Stimulated activated CD4-positive, alpha-beta T cell treated with anti-CD3 and anti-CD28 coated beads, Interleukin-1b, Interleukin-23, amount 100 ng/mL, for 4 hours (primary cell): ENCODE results near the gene FEM1B.
A peak's percentile ranks its signal among the peaks of the same experiment; 100 is the strongest.

ENCODE experiments used
- DNase-seq, 2 donors: peaks; one replicate each; pipeline ENCODE4 v3.0.0-alpha.2; 2020; ENCODE audit warnings: low read depth in 2 of 2

Gene FEM1B

DNA sequence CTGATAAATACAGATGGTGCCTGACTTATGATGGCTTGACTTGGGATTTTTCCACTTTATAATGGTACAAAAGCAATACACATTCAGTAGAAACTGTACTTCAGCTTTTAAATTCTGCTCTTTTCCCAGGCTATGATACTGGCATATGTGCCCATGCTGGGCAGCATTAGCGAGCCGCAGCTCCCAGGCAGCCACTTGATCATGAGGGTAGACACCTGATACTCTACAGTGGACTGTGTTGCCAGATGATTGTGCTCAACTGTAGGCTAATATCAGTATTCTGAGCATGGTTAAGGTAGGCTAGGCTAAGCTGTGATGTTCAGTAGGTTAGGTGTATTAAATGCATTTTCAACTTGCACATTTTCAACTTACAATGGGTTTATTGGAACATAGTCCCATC lies 17.7 kb upstream of the FEM1B start:
- DNase-seq: no peak

DNA sequence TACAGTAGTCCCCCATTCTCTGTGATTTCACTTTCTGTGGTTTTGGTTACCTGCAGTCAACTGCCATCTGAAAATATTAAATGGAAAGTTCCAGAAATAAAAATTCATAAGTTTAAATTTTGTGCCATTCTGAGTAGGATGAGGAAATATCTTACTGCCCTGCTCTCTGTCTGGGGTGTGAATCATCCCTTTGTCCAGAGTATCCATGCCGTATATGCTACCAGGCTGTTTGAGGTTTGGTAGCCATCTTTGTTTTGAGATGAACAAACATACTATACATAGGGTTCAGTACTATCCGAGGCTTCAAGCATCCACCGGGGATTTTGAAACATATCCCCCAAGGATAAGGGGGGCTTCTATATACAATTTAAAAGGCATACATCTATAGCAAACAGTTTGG lies 16.3 kb upstream of the FEM1B start:
- DNase-seq: no peak

DNA sequence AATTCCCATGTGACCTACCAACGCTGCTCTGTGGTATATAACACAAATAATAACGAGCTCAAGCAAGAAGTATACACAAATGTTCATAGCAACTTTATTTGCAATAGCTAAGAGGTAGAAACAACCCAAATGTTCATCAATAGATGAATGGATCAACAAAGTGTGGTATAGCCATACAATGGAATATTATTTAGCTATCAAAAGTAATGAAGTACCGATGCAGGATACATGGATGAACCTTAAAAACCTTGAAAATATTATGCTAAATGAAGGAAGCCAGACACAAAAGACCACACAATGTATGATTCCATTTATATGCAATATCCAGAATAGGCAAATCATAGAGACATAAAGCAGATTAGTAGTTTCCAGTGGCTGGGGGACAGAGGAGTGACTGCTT lies 15.6 kb upstream of the FEM1B start:
- DNase-seq: no peak

DNA sequence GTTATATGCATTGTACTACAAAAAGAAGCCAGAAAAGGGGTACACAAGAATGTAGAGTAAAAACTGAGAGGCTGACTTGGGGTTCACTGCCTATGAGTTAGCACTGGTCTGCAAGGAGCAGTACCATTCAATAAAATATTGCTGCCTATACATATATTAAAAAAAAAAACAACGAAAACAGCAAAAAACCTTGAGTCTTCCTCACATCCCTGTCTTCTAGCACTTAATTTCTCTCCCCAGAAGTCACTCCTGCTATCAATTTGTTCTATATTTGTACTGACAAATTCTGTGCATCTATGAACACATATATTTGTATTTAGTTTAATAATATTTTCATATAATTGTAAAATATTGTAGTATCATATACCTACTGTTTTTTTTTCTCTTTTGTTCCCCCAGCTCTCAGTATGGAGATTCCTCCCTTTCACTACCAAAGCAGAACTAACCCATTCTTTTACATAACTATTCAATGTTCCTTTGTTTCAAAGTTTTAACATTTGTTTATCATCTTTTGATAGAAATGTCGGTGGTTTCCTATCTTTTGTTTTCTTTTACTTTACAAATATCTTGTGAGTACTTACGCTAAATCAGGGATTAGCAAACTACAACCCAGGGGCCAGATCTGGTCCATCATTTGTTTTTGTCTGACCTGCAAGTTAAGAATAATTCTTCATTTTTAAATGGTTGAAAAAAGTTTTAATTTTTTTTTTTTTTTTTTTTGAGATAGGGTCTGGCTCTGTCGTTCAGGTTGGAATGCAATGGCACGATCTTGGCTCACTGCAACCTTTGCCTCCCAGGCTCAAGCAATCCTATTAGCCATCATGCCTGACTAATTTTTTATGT lies 14.8 kb upstream of the FEM1B start:
- DNase-seq: no peak

DNA sequence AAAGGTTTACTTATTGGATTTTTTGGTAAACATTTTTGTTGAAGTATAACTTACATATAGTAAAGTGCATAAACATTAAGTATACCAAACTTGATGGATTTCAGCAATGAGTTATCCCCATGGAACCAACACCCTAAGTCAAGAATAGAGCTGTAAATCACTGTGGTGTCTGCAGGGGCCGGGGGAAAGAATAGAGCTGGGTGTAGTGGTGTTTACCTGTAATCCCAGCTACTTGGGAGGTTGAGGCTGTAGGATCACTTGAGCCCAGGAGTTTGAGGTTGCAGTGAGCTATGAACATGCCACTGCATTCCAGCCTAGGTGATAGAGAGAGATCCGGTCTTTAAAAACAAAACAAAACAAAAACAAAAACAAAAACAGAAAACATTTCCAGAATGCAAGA lies 13.3 kb upstream of the FEM1B start:
- DNase-seq: no peak

DNA sequence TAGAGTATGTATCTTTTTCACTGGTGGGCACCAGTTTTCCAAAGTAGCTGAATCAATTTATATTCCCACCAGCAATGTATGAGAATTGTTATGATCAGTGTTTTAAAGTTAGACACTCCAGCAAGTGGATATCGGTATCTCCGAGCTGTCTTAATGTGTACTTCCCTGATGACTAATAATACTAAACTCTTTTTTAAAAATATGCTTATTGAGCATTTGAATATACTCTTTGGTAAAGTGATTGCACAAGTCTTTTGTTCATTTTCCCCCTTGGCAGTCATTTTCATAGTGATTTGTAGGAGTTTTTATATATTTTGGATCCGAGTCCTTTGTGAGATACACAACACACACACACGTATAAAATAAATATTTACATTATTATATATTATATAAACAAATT lies 12.5 kb upstream of the FEM1B start:
- no peak for DNase-seq

DNA sequence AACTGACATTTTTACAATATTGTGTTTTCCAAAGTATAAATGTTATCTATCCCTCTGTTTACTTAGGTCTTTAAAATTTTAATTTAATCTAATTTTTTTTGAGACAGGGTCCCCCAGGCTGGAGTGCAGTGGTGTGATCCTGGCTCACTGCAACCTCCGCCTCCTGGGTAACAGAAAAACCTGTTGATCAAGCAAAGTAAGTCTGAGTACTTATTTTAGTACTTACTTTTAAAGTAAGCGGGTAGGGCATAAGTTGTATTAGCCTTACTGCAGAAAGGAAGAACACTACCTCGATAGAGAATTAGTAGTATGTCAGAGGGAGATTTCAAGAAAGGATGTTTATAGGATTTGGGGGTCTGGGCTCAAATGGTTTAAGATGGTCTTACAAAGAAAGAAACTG lies 11.9 kb upstream of the FEM1B start:
- no peak for DNase-seq

DNA sequence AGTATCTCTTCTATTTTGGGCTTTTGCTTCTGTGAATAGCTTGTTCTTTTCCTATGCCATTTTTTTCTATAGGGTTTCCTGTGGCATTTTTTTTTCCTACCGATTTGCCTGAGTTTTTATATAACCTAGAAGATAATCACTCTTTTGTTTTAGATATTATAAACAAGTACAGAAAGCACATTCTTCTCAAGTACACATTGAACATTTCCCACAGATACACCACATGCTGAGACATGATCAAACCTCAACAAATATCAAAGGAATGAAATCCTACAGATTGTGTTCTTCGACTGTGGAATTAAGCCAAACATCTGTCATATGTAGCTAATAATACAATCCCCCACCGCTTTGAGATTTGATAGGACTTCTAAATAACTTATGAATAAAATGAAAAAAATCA lies 9.1 kb upstream of the FEM1B start:
- no peak for DNase-seq

DNA sequence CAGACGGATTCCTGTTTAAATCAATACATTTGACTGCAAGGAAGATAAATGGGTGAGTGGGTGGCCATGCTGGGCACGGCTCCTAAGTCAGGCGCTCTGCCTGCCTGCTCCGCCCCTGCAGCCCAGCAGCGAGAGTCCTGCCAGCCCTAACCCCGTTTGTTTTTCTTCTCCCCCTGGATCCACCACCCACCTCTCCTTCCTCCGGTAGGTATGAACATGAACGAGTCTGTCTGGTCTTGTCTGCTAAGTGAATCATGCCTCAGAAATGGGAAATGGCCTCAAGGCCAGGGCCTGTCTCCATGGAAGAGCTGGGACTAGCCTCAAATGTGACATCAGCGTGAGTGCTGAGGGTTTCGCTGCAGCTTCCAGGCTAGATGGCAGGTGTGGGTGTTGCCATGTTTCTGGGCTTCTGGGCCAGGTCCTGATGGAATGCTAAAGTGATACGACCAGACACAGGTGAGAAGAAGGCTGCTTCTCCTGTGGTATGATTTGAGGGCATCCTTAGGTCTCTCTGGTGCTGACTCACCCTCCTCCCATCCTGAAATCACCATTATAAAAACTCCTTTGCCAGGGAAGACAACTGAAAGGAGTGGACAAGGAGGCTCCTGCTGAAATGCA lies 5.6 kb upstream of the FEM1B start:
- no peak for DNase-seq

DNA sequence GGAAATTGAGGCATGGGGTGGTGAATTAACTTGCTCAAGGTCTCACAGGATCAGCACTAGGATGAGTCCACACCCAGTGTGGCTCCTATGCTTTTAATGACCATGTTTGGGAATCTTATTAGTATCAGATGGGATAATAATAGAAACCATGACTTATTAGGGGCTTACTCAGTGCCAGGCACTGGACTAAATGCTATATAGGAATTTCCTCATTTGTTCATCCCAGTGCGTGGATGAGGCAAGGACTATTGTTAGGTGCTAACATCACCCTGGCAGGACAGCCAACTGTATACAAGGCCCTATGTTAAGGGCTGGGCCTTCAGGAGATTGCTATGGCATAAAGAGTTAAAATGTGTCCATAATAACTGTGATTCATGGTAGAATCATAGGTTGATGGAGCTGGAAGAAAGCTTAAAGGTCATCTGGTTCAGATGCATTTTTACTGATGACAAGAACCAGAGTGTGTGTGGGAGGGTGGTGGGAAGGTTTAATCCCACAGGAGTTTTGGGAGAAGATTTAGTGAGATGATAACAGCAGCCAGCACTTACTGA lies 4.7 kb upstream of the FEM1B start:
- DNase-seq: no peak

DNA sequence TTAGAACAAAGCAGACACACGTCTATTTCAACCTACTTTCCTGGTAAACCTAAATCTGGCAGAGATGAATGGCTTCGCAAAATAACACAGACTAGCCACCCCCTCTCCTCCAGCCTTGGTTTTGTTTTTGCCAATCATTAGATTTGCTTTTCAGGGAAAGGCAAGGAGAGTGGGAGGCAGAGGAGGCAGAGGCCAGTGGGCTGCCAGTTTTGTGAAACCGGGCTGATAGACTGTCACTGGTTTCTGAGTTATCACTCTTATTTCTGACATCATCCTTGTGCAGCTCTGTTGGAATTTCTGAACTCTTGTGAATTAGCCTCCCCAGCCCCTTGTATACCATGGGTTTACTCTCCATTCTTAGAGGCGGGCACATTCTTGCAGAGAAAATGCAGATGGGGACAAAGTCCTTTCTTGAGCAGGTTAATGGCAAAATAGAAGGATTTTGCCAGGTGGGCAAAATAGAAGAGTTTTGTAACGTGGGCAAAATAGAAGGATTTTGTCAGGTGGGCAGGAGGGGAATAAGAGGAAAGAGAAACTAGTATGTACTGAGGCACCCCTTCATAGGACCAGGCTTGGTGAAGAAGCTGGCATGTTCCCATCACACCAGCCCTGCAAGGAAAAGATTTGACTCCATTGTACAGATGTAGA lies 3.2 kb upstream of the FEM1B start:
- DNase-seq: no peak

DNA sequence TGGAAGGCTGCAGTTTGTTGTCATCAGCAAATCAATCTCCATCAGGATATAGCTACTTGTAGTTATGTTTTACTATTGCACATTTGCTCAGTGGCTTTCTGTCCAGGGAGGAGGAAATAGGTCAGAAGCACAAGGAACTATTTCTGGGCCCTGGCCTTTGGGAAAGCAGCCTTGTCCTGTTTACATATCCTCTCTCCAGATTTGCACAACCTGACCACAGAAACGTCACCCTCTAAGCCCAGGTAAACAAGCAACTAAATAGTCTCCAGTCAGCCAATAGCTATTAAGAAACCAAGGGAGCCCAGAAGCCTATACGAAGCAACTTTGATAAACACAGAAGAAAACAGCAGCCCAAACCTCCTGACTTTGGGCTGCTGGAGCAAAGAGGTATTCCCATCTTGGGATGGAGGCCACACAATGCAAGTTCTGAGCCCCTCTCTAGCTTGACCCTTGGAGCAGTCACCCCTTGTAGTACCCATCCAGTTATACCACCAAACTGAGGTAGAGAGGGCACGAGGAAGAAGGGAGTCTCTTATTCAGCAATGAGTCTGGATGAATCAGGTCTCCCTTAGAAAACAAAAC lies 2.3 kb upstream of the FEM1B start:
- no peak for DNase-seq

DNA sequence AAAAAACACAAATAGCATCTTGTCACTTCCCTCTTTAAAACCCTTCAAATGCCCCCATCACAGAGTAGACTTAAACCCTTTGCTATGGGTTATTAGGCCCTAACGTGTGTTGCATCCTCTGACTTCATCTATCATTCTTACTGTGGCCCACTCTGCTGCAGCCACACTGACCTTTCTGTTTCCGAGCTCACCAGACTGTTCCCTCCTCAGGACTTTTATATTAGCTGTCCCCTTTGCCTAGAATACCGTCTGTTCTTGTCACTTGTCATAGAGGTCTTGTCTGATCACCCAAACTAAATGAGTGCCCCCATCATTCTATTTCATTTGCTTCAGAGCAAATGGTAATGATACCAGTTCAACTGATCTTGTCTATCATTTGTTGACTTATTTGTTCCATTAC lies 877 bp upstream of the FEM1B start:
- DNase-seq: no peak

DNA sequence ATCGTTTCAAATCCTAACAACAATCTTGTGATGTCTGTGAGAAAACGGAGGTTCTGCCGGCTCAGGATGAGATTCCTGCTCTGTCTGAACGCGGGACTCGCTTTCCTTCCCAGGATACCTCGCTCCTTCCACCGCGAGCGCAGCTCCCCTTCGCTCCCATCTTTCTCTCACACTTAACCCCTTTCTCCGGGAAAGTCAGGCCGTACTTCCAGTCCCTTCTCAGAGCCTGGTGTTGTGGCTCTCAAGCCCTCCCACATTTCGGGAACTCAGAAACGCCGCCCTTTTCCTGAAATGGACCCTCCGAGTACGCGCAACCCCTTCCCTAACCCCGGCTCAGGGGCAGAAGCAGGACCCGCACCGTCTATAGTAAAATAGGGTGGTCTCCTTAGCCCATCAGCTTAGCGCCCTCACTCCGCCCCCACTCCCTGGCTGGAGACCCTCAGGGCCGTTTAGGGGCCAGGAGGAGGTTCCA lies 378 bp upstream of the FEM1B start:
- no peak for DNase-seq

DNA sequence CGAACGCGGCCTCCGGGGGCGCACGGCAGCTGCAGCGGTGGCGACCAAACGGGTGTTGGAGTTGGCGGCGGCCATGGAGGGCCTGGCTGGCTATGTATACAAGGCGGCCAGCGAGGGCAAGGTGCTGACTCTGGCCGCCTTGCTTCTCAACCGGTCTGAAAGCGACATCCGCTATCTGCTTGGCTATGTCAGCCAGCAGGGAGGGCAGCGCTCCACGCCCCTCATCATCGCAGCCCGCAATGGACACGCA lies 725 bp downstream of the FEM1B start:
- DNase-seq: peak in 1 of 2 donors; percentile 55

DNA sequence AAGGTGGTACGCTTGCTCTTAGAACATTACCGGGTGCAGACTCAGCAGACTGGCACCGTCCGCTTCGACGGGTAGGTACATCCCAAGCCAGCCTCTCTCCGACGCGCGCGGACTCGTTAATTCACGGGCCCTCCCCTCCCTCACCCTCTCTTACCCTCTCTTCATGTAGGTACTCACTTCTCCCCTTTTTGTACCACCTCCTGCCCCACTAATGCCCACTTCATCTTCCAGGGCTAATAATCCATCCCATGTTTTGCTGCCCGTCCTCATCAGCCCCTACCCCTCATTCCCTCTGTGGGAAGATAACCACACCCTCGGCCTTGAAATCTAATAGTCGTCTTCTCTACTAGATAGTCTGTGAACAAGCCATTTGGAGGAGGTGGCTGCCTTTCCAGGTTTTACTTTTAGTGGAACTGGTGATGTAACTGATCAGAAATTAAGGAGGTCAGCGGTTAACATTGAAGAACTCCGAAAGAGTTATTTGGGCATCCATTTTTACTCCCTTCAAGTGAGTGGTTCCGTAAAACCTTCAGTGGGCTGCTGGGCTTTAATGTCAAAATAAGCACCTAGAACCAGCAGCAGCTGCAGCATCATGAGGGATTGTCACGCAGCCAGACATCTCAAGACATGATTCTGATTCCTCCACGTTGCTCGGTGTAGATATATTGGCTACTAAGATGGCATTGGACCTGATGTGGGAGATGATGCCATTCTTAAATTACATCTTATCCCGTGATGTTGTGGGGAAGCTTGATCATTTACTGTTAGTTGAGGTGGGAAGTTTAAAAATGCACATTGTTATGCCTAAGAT lies 1.3 kb downstream of the FEM1B start:
- DNase-seq: no peak

DNA sequence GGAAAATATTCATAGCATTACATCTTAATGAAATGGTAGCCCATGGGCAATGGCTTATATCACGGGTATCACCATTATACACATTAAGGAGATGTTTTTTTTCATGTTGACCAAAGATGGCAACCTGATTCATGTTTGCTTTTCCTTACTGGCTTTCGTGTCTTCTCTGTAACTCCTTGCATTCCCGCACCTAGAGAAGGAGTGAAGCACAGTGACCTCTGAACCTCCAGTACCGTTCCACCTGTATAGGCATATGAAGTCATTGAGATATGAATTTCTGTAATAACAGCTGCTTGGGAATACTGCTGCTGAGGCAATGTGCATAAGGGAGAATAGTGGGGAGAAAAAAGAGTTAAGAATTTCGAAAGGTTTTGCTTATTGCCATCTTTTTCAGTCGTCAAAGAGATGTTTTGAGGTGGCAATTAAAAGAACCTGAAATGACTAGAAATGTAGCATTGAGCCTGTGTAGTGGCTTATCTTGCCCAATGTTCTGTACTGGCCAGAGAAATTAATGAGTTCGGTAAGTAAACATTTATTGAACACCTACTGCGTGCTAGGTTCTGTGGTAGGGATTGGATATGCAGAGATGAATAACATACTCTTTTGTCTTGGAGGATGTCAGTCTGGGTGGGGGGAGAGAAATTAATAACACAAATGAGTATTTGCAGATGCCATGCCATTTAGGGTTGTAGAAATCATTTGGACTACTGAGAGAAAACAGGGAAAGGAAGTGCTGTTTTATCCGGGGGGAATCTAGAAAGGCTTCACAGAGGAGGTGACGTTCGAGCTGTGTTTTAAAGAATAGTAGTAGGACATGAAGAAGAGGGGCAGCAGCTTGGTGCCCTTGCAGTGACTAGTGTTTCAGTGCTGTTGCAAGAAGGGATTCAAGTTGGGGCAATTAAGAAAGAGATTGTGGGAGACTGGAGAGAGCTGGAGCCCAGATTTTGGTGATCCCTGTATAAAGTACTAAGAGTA lies 2.5 kb downstream of the FEM1B start:
- DNase-seq: no peak

DNA sequence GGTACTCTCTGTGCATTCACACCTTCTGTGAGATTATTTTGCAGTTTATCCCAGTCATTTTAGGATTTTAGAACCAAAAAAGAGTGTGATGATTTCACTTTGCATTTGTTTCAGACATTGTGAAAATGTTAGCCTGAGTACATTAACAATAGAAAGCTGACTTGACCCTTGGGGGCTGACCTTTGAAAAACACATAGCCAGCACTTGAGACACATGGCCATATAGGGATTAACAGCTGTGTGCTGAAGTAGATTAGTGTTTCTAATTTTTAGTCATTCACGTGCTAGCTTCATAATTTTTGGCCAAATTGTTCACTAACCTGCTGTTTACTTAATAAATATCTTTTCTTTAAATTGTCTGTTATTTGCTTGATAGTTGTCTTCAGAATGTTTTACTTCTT lies 3.5 kb downstream of the FEM1B start:
- no peak for DNase-seq

DNA sequence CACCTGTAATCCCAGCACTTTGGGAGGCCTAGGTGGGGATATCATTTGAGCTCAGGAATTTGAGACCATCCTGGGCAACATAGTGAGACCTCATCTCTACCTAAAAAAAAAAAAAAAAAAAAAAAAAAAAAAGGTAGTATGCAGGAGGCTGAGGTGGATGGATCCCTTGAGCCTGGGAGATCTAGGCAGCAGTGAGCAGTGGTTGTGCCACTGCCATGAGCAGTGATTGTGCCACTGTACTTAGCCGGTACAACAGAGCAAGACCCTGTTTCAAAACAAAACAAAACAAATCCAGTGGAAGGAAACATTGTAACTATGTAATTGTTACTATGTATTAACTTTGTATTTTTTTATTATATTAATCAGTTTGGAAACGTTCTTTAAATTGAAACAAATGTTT lies 5.9 kb downstream of the FEM1B start:
- no peak for DNase-seq

DNA sequence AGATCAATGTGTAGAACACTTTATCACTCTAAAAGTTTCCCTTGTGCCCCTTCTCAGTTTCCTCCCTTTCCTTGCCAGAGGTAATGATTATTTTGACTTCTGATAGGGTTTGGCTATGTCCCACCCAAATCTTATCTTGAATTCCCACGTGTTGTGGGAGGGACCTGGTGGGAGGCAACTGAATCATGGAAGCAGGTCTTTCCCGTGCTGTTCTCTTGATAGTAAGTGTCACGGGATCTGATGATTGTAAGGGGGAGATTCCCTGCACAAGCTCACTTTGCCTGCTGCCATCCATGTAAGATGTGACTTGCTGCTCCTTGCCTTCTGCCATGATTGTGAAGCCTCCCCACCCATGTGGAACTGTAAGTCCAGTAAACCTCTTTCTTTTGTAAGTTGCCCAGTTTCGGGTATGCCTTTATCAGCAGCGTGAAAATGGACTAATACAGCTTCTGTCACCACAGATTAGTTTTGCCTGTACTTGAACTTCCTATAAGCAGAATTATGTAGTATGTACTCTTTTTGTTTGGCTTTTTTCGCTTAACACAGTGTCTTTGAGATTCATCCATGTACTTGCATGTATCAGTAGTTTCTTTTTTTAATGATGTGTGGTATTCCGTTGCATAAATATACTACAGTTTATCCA lies 7.2 kb downstream of the FEM1B start:
- DNase-seq: no peak
